Esophagus squamous epithelium (tissue), 5 donors: ENCODE measurements around the gene KLRD1. TPM values are rescaled to one million over a fixed set of nuclear protein-coding genes. Genes with fewer than 3 reads are reported as not detected.

Experiments used
- DNase-seq: peaks from one replicate; lab custom pipeline; 2025; lab: John Stamatoyannopoulos, UW
- H3K27ac ChIP-seq, 4 donors: fragments of 200-600 bp; sonication (generic); one replicate each; pipeline ENCODE4 v1.5.1; 2016 to 2019; ENCODE audit warnings: mild to moderate bottlenecking in 1 of 4
- H3K27me3 ChIP-seq, 4 donors: fragments of 200-600 bp; sonication (generic); 1 replicate in 3 of 4; 2 replicates in 1 of 4; pipeline versions ENCODE4 v1.5.1 to v1.6.0; 2017 to 2021; ENCODE audit warnings: antibody characterized with exemption in 1 of 4
- H3K36me3 ChIP-seq, 3 donors: fragments of 200-600 bp; sonication (generic); one replicate each; pipeline ENCODE4 v1.5.1; 2016 to 2019
- H3K4me1 ChIP-seq, 3 donors: fragments of 200-600 bp; sonication (generic); one replicate each; pipeline ENCODE4 v1.5.1; 2017 to 2019
- H3K4me3 ChIP-seq, 4 donors: fragments of 200-600 bp; sonication (generic); 1 replicate in 3 of 4; 2 replicates in 1 of 4; pipeline ENCODE4 v1.5.1; 2016 to 2019; ENCODE audit warnings: mild to moderate bottlenecking in 2 of 4, moderate library complexity in 1 of 4
- H3K9me3 ChIP-seq, 3 donors: fragments of 200-600 bp; sonication (generic); one replicate each; pipeline ENCODE4 v1.5.1; 2016 to 2019
- POLR2A ChIP-seq, 4 donors: fragments of 450-650 bp; IDR thresholded peaks; one replicate each; pipeline ENCODE4 v1.6.1; 2017; ENCODE audit warnings: antibody characterized with exemption in 4 of 4, mild to moderate bottlenecking in 4 of 4, moderate library complexity in 3 of 4
- WGBS, 2 donors: methylation state at CpG; one replicate each; pipeline ENCODE4 v1.1.5; 2018; 5-methylcytosine and 5-hydroxymethylcytosine counted together
- intact Hi-C: fragments of 100-400 bp; cut with DNase I; formaldehyde crosslinking; loops from one replicate; pipeline ENCODE4 v1.15.0; 2022
- total RNA-seq, 4 donors: library from RNA; depleted of rRNA; stranded (reverse); fragments of >200 nt; gene quantifications; one replicate each; pipeline ENCODE4 v1.1.0, GENCODE V29; 2016
- TF ChIP-seq, protein P1 (sequence below), 6 experiments: fragments of 450-650 bp in 4 of 6; fragments of 200-600 bp in 2 of 6; sonication (generic) in 2 of 6; IDR thresholded peaks; one replicate each; pipeline ENCODE4 v1.5.1; 2016 to 2019; ENCODE audit warnings: antibody characterized with exemption in 6 of 6, mild to moderate bottlenecking in 4 of 6, moderate library complexity in 4 of 6
- donor health status: DM: yes; HTN: yes; CAD: no.

The KLRD1 gene
- total RNA-seq, 4 donors from 2014 or later: 0.92 to 2.3 (median 1.6) TPM

DNA sequence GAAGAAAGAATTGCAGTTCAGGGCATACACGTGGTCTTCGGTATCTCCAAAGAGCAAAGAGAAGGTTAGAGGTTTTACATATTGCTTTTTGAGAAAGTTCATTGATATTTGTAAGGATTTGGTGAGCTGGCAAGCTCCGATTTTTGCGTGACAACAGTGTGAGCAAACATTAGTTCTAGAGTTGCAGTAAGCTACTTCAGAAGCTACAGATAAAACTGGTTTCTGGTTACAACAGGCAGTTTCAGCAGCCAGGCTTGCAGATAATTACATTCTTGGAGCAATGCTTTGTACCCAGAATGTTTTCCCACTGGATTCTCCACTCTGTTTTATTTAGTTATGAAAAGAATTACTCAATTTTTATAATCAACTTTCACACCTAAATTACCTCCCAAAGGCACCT, 54.0 kb downstream of the KLRD1 start:
- intact Hi-C loops: no loop called here
- Histone ChIP-seq H3K27ac (peak overlapping the region; percentile 72 to 97 (median 92)), H3K27me3 (no peaks in the 10 kb centered on the region), H3K4me3 (peak overlapping the region in 2 of 4 donors; percentile 12 to 27), H3K4me1 (peaks cover 9 to 62% (median 18%) of the 10 kb centered on the region in 3 donors), H3K36me3 (no peaks in the 10 kb centered on the region), H3K9me3 (no peaks in the 10 kb centered on the region)
- 23 to 58% methylated on average over 4 of the region's 4 CpGs for WGBS, 2 donors
- no peak for TF ChIP-seq POLR2A (IDR thresholded peaks at IDR 0.05)
- TF ChIP-seq, protein P1, sequence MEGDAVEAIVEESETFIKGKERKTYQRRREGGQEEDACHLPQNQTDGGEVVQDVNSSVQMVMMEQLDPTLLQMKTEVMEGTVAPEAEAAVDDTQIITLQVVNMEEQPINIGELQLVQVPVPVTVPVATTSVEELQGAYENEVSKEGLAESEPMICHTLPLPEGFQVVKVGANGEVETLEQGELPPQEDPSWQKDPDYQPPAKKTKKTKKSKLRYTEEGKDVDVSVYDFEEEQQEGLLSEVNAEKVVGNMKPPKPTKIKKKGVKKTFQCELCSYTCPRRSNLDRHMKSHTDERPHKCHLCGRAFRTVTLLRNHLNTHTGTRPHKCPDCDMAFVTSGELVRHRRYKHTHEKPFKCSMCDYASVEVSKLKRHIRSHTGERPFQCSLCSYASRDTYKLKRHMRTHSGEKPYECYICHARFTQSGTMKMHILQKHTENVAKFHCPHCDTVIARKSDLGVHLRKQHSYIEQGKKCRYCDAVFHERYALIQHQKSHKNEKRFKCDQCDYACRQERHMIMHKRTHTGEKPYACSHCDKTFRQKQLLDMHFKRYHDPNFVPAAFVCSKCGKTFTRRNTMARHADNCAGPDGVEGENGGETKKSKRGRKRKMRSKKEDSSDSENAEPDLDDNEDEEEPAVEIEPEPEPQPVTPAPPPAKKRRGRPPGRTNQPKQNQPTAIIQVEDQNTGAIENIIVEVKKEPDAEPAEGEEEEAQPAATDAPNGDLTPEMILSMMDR (IDR thresholded peaks at IDR 0.05): no peak
- DNase-seq: no peak

DNA sequence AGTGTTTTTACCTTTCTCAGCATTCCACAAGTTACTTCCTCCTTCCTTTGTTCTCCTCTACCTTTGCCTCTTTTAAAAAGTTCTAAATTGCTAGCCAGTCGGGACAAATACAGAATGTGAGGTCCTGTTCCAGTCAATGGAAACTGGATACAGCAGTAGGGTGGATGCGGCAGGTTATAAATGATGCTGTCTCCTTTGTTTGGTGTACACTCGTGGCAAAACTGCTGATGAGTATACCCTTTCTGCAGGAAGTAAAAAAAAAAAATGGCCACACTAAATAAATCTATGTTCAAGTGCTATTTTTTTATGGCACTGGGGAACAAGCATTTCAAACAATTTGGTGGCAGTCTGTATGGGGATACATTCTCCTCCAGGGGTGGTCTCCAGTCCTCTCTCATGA, 54.7 kb downstream of the KLRD1 start:
- Histone ChIP-seq H3K27ac (peak overlapping the region; percentile 72 to 97 (median 92)), H3K27me3 (no peaks in the 10 kb centered on the region), H3K36me3 (no peaks in the 10 kb centered on the region), H3K9me3 (no peaks in the 10 kb centered on the region), H3K4me3 (peak overlapping the region in 3 of 4 donors; percentile 9 to 19 (median 12)), H3K4me1 (peaks cover 9 to 67% (median 19%) of the 10 kb centered on the region in 3 donors)
- intact Hi-C loops: no loop called here
- DNase-seq: no peak
- 35 to 60% methylated on average over 3 of the region's 3 CpGs for WGBS, 2 donors
- no peak for TF ChIP-seq POLR2A (IDR thresholded peaks at IDR 0.05)
- TF ChIP-seq, protein P1 (IDR thresholded peaks at IDR 0.05): no peak

DNA sequence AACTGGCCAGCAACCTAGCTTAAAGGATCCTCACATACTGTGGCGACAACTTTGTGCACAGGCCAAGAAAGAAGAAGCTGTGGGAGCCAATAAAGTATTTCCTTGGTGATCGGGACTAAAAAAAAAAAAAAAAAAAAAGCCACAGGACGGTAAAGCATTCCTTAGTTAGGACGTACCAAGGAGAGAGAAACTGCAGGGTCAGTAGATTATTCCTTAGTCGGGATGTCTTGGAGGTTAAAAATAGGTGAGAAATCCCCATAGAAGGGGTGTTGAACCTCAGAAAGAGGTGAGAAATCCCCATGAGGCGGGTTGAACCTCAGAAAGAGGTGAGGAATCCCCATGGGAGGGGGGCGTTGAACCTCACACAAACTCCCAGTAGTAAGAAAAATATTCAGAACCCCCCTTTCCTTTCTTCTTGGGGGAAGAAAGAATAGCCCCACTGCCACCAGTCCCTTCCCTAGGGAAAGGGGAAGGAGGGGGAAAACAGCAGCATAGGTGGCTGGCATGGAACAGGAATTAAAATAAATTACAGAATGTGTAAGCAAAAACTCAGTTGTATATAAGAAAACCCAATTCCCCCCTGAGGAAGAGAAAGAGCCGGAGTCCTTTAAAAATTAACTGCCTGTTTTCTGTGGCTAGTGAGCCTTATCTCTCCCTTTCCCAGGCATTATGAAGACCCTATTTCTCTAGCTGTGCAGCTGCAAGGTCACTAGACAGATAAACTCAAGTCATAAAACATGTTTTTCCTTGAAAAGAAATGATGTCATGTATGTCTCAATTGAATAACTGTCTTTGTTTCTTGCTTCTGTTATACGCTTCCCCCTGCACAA, 55.4 kb downstream of the KLRD1 start:
- H3K36me3 ChIP-seq: no peaks in the 10 kb centered on the region
- H3K27ac ChIP-seq: peak overlapping the region; percentile 90 to 97 (median 94)
- H3K27me3 ChIP-seq: no peaks in the 10 kb centered on the region
- WGBS, 2 donors: 33 to 40% methylated on average over 9 of the region's 9 CpGs
- no peaks in the 10 kb centered on the region for H3K9me3 ChIP-seq
- intact Hi-C loops: no loop called here
- peaks cover 9 to 67% (median 19%) of the 10 kb centered on the region in 3 donors for H3K4me1 ChIP-seq
- no peak for DNase-seq
- peak overlapping the region in 3 of 4 donors; percentile 12 to 70 (median 60) for H3K4me3 ChIP-seq
- TF ChIP-seq POLR2A (IDR thresholded peaks at IDR 0.05): no peak
- TF ChIP-seq, protein P1 (IDR thresholded peaks at IDR 0.05): no peak

DNA sequence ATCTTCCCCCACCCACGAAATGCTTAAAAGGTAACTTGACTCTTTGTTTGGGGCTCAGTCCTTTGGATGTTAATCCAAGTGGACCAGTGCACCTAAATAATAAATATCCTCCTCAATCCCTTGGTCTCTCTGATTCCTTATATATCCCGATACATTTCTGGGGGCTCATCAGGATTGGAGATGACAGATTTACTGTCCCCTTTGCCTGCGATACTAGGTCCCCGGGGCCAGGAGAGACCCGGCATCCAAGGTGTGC, 55.9 kb downstream of the KLRD1 start:
- Histone ChIP-seq H3K4me3 (peak overlapping the region; percentile 44 to 70 (median 59)), H3K27me3 (no peaks in the 10 kb centered on the region), H3K36me3 (no peaks in the 10 kb centered on the region), H3K4me1 (peaks cover 9 to 67% (median 19%) of the 10 kb centered on the region in 3 donors), H3K9me3 (no peaks in the 10 kb centered on the region), H3K27ac (peak overlapping the region; percentile 90 to 97 (median 94))
- WGBS, 2 donors: 31 to 39% methylated on average over 4 to 5 of the region's 5 CpGs
- TF ChIP-seq, protein P1 (IDR thresholded peaks at IDR 0.05): no peak
- TF ChIP-seq POLR2A (IDR thresholded peaks at IDR 0.05): no peak
- DNase-seq: no peak
- intact Hi-C loops: no loop called here
